B cell (primary cell): ENCODE results near the gene CCL24. TPM values are rescaled to one million over a fixed set of nuclear protein-coding genes. Genes with fewer than 3 reads are reported as not detected.
"Not testable (repeated sequence)": the region's sequence is repeated elsewhere in the genome, so short reads cannot be mapped to it uniquely, and the experiment has no call there.

Experiments
- ATAC-seq: fragments of 200-7000 bp; cut with Tn5 transposase; one replicate; pipeline ENCODE4 v1.10.0; 2021; ENCODE audit warnings: low read depth, mild to moderate bottlenecking, moderate number of reproducible peaks, moderate library complexity
- CTCF ChIA-PET: fragments of 350-600 bp; sonication (Branson Sonifier 250); formaldehyde crosslinking; loops from one replicate; lab custom pipeline; 2021; ENCODE audit warnings: antibody characterized with exemption, inconsistent platforms; lab: Charles Lee
- POLR2A ChIA-PET: fragments of 350-600 bp; sonication (Branson Sonifier 250); formaldehyde crosslinking; loops from one replicate; lab custom pipeline; 2021; ENCODE audit warnings: antibody characterized with exemption; lab: Charles Lee
- DNase-seq: peaks from one replicate; pipeline ENCODE4 v3.0.0; 2013
- H2AFZ ChIP-seq: 2 replicates; pipeline ENCODE4 v1.6.1; 2012; ENCODE audit warnings: mild to moderate bottlenecking, low read depth, low read length; ENCODE audit not compliant: insufficient read depth, poor library complexity, severe bottlenecking
- H3K27ac ChIP-seq, 2 donors: 1 replicate in 1 of 2; 2 replicates in 1 of 2; pipeline ENCODE4 v1.5.1; 2012 to 2013; ENCODE audit warnings: low read length in 2 of 2, mild to moderate bottlenecking in 2 of 2, moderate library complexity in 1 of 2
- H3K27me3 ChIP-seq, 4 experiments: fragments of 200-600 bp in 1 of 4; sonication (generic) in 1 of 4; replicated peaks in 1 of 4; 1 replicate in 2 of 4; 2 replicates in 2 of 4; pipeline versions ENCODE4 v1.6.1 to v1.7.0; 2013 to 2016; ENCODE audit warnings: low read length in 3 of 4, mild to moderate bottlenecking in 2 of 4, mixed read lengths in 1 of 4, moderate library complexity in 1 of 4; ENCODE audit not compliant: insufficient read depth in 4 of 4, control insufficient read depth in 3 of 4; ENCODE audit errors: control extremely low read depth in 1 of 4
- H3K36me3 ChIP-seq, 2 experiments: replicated peaks in 1 of 2; 1 replicate in 1 of 2; 2 replicates in 1 of 2; pipeline versions ENCODE4 v1.6.1 to v1.7.1; 2013; ENCODE audit warnings: low read length in 1 of 2; ENCODE audit not compliant: insufficient read depth in 2 of 2, control insufficient read depth in 1 of 2; ENCODE audit errors: control extremely low read depth in 1 of 2, extremely low read depth in 1 of 2
- H3K4me1 ChIP-seq, 2 donors: fragments of 200-600 bp in 1 of 2; sonication (generic) in 1 of 2; 1 replicate in 1 of 2; 2 replicates in 1 of 2; pipeline versions ENCODE4 v1.5.1 to v1.6.1; 2013 to 2017; ENCODE audit warnings: low read length in 2 of 2; ENCODE audit not compliant: control insufficient read depth in 2 of 2, insufficient read depth in 2 of 2
- H3K4me2 ChIP-seq: replicated peaks from 2 replicates; pipeline ENCODE3; 2012; ENCODE audit warnings: mild to moderate bottlenecking, low read depth, low read length; ENCODE audit not compliant: poor library complexity, severe bottlenecking
- H3K4me3 ChIP-seq, 5 experiments: fragments of 200-600 bp in 1 of 5; sonication (generic) in 1 of 5; 1 replicate in 3 of 5; 2 replicates in 2 of 5; pipeline versions ENCODE4 v1.5.1 to v1.7.0; 2011 to 2016; ENCODE audit warnings: low read length in 4 of 5, mild to moderate bottlenecking in 4 of 5, low read depth in 2 of 5, control low read depth in 1 of 5, moderate library complexity in 1 of 5; ENCODE audit not compliant: insufficient read depth in 1 of 5; ENCODE audit errors: control extremely low read depth in 1 of 5, extremely low read depth in 1 of 5
- H3K79me2 ChIP-seq: fragments of 200-600 bp; sonication (generic); one replicate; pipeline ENCODE4 v1.6.0; 2016; ENCODE audit warnings: low read length; ENCODE audit not compliant: control insufficient read depth, insufficient read depth
- H3K9ac ChIP-seq: fragments of 200-600 bp; sonication (generic); 2 replicates; pipeline ENCODE4 v1.6.1; 2017; ENCODE audit warnings: mild to moderate bottlenecking, low read length, moderate library complexity
- H3K9me3 ChIP-seq, 3 donors: one replicate each; pipeline versions ENCODE4 v1.6.1 to v1.7.1; 2013; ENCODE audit warnings: low read length in 2 of 3; ENCODE audit not compliant: control insufficient read depth in 2 of 3, insufficient read depth in 1 of 3; ENCODE audit errors: control extremely low read depth in 1 of 3
- H4K20me1 ChIP-seq: 2 replicates; pipeline ENCODE4 v1.6.0; 2012; ENCODE audit warnings: mild to moderate bottlenecking, low read length; ENCODE audit not compliant: insufficient read depth, control insufficient read depth, poor library complexity, severe bottlenecking
- H3K27ac Mint-ChIP-seq: one replicate; pipeline ENCODE4 v1.8.0; 2021; ENCODE audit warnings: mixed read lengths
- H3K27me3 Mint-ChIP-seq: one replicate; pipeline ENCODE4 v1.8.0; 2021; ENCODE audit warnings: mixed read lengths
- H3K4me1 Mint-ChIP-seq: one replicate; pipeline ENCODE4 v1.8.0; 2021; ENCODE audit warnings: mixed read lengths
- H3K4me3 Mint-ChIP-seq: one replicate; pipeline ENCODE4 v1.8.0; 2021; ENCODE audit warnings: mixed read lengths
- H3K9me3 Mint-ChIP-seq: one replicate; pipeline ENCODE4 v1.8.0; 2022; ENCODE audit warnings: mixed read lengths; ENCODE audit not compliant: insufficient read depth
- CTCF ChIP-seq: fragments of 200-600 bp; IDR thresholded peaks from one replicate; pipeline ENCODE4 v1.8.0; 2022; ENCODE audit warnings: antibody characterized with exemption, mild to moderate bottlenecking
- EZH2 ChIP-seq: IDR thresholded peaks from 2 replicates; pipeline ENCODE4 v1.6.1; 2012; ENCODE audit warnings: borderline replicate concordance, low read depth, mild to moderate bottlenecking, moderate library complexity, low read length; ENCODE audit not compliant: insufficient read depth, poor library complexity, severe bottlenecking
- WGBS: methylation state at CpG from one replicate; pipeline ENCODE4 v1.1.5; 2013; ENCODE audit warnings: missing lambda C conversion rate; ENCODE audit not compliant: insufficient coverage; 5-methylcytosine and 5-hydroxymethylcytosine counted together
- intact Hi-C: fragments of 100-400 bp; cut with micrococcal nuclease; formaldehyde crosslinking; loops from one replicate; pipeline ENCODE4 v1.10.0; 2022
- polyA plus RNA-seq: library from polyadenylated mRNA; depleted of rRNA; stranded (reverse); fragments of >200 nt; gene quantifications from 2 replicates; pipeline ENCODE4 v1.2.3, GENCODE V29; 2012
- total RNA-seq, 2 donors: library from RNA; stranded (reverse); fragments of 120-200 nt in 1 of 2; gene quantifications; 1 replicate in 1 of 2; 2 replicates in 1 of 2; pipeline versions ENCODE4 v1.2.3 to v1.2.4, GENCODE V29; 2013 to 2022

Gene CCL24
- total and polyA plus RNA-seq, 2 donors (not counting 1 experiment from before 2014, with no cell fraction given): not detected

GRCh38 chr7:75762350-75762917 is 51.2 kb downstream of the CCL24 start:
- DNase-seq (peak; percentile 64), ATAC-seq (peak; percentile 90)
- no peaks in the 10 kb centered on the region for H3K27me3 Mint-ChIP-seq
- Histone ChIP-seq H3K27me3 (no peaks in the 10 kb centered on the region), H4K20me1 (no peaks in the 10 kb centered on the region), H3K36me3 (no peaks in the 10 kb centered on the region), H3K79me2 (no peaks in the 10 kb centered on the region), H3K27ac (no peak overlapping the region), H3K9me3 (no peaks in the 10 kb centered on the region), H3K4me1 (no peaks in the 10 kb centered on the region), H3K4me3 (no peak overlapping the region), H3K9ac (no peak overlapping the region), H3K4me2 (no peak overlapping the region), H2AFZ (no peak overlapping the region)
- no peaks in the 10 kb centered on the region for H3K9me3 Mint-ChIP-seq
- no peak overlapping the region for H3K4me3 Mint-ChIP-seq
- H3K27ac Mint-ChIP-seq: no peak overlapping the region
- CTCF ChIA-PET: interaction anchor here (0.6 to 3.8 kb wide), 31 partner anchors 9 to 694 kb away, joined by 3 to 36 read pairs (median 4); partner anchors contain the start of gene HIP1
- peaks cover 5% of the 10 kb centered on the region for H3K4me1 Mint-ChIP-seq
- intact Hi-C loops: loop anchor here (1.0 to 5.0 kb wide), 3 partner anchors 119 to 686 kb away; no protein-coding TSS in a partner anchor
- WGBS: no CpG with 5 or more reads among the region's 2 CpGs
- TF ChIP-seq EZH2 (no peak), CTCF (peak; percentile 81)
- POLR2A ChIA-PET: interaction anchor here (0.6 to 0.9 kb wide), 2 partner anchors 21 to 23 kb away, joined by 3 read pairs; no protein-coding TSS in a partner anchor

- not testable (repeated sequence) for H3K4me2 ChIP-seq, H3K9ac ChIP-seq, H2AFZ ChIP-seq, H3K27me3 ChIP-seq, H3K9me3 ChIP-seq, H4K20me1 ChIP-seq, H3K9me3 Mint-ChIP-seq, H3K27ac Mint-ChIP-seq, H3K4me3 Mint-ChIP-seq, H3K27me3 Mint-ChIP-seq, H3K79me2 ChIP-seq, H3K4me3 ChIP-seq, H3K27ac ChIP-seq, DNase-seq, H3K4me1 Mint-ChIP-seq, H3K36me3 ChIP-seq, H3K4me1 ChIP-seq, ATAC-seq
- WGBS: 85% methylated on average over 3 of the region's 3 CpGs
- ChIA-PET POLR2A (interaction anchor here (0.6 kb wide), 1 partner anchor 20 kb away, joined by 3 read pairs; no protein-coding TSS in a partner anchor), CTCF (interaction anchor here (0.8 to 3.8 kb wide), 21 partner anchors 8 to 309 kb away, joined by 3 to 36 read pairs (median 4); partner anchors contain the start of gene HIP1)
- intact Hi-C loops: loop anchor here (1.0 to 5.0 kb wide), 3 partner anchors 118 to 685 kb away; no protein-coding TSS in a partner anchor
Observed at GRCh38 chr7:75761801-75762200, 51.8 kb downstream of the CCL24 start.

Other genes starting within 250 kb of the CCL24 start
- 16.7 and 20.8 TPM in 2 replicates for gene HIP1, start 74.9 kb downstream of the CCL24 start, total RNA-seq
- gene HIP1, start 74.9 kb downstream of the CCL24 start, polyA plus RNA-seq: 6.5 and 12.2 TPM in 2 replicates
- not detected in 2 replicates for gene CCL26, start 41.6 kb downstream of the CCL24 start, total RNA-seq
- gene CCL26, start 41.6 kb downstream of the CCL24 start, polyA plus RNA-seq: not detected in 2 replicates
- 31.6 and 34.1 TPM in 2 replicates for gene RHBDD2, start 65.2 kb upstream of the CCL24 start, total RNA-seq
- gene RHBDD2, start 65.2 kb upstream of the CCL24 start, polyA plus RNA-seq: 38.3 and 44.3 TPM in 2 replicates
- 76.6 and 78.4 TPM in 2 replicates for gene POR, start 101.3 kb upstream of the CCL24 start, total RNA-seq
- gene POR, start 101.3 kb upstream of the CCL24 start, polyA plus RNA-seq: 55.5 and 68.4 TPM in 2 replicates
- gene TMEM120A, start 180.8 kb upstream of the CCL24 start, total RNA-seq: 49.3 and 52.6 TPM in 2 replicates
- gene TMEM120A, start 180.8 kb upstream of the CCL24 start, polyA plus RNA-seq: 37.9 and 39.0 TPM in 2 replicates
- 15.2 and 17.8 TPM in 2 replicates for gene STYXL1, start 234.2 kb upstream of the CCL24 start, total RNA-seq
- 16.7 and 29.3 TPM in 2 replicates for gene STYXL1, start 234.2 kb upstream of the CCL24 start, polyA plus RNA-seq
- gene MDH2, start 234.3 kb upstream of the CCL24 start, total RNA-seq: 77.1 and 77.2 TPM in 2 replicates
- gene MDH2, start 234.3 kb upstream of the CCL24 start, polyA plus RNA-seq: 49.1 and 76.9 TPM in 2 replicates